ENCODE data around the gene MAP4.

GRCh38 chr3:47994180-47994579 is 22.0 kb downstream of the MAP4 start:
- TF ChIP-seq CTCF (IDR thresholded peaks at IDR 0.05), result no peak
- TF ChIP-seq POLR2A (IDR thresholded peaks at IDR 0.05), result no peak

All from gastroesophageal sphincter (tissue), 3 donors.